ENCODE results near the gene SRRM4.

SRRM4 gene

GRCh38 chr12:119122047-119122446 lies 140.7 kb downstream of the SRRM4 start:
- no peak for DNase-seq (ENCODE audit: low read depth)

- DNase-seq (ENCODE audit: low read depth): no peak
Measured at GRCh38 chr12:119122751-119123150, 141.4 kb downstream of the SRRM4 start.

DNA sequence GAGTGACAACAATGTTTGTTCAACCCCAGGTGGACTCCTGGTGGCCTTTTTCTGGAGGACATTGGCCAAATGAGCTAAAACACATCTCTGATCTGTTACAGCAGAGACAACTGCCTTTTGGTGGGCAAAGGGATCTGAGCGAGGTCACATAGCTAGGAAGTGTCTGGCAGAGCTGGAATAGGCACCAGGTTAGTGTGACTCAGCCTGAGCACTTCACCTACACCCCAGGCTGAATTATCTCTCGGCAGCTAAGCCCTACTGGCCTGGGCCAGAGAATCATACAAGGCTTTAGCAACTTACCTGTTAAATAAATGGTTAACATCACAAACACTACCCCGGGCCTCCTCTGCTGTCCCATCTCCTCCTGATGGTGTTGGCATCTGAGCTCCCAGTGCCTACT lies 147.2 kb downstream of the SRRM4 start:
- no peak for DNase-seq (ENCODE audit: low read depth)

DNA sequence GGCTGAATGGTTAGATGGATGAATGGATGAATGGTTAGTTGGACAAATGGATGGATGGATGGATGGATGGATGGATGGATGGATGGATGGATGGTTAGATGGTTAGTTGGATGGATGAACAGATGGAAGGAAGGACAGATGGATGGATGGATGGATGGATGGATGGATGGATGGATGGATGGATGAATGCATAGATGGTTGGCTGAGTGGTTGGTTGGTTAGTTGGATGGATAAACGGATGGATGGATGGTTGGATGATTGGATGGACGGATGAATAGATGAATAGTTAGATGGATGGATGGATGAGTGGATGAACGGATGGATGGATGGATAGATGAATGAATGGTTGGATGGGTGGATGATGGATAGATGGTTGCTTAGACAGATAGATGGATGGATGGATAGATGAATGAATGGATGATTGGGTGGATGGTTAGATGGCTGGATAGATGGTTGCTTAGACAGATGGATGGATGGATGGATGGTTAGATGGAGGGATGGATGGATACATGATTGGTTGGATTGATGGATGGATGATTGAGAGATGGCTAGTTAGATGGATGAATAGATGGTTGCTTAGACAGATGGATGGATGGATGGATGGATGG lies 148.6 kb downstream of the SRRM4 start:
- DNase-seq (ENCODE audit: low read depth): no peak

- DNase-seq (ENCODE audit: low read depth): no peak
Measured at GRCh38 chr12:119130523-119130922, 149.2 kb downstream of the SRRM4 start.

- DNase-seq (ENCODE audit: low read depth): no peak
Measured at GRCh38 chr12:119134284-119135072, 153.1 kb downstream of the SRRM4 start.

DNA sequence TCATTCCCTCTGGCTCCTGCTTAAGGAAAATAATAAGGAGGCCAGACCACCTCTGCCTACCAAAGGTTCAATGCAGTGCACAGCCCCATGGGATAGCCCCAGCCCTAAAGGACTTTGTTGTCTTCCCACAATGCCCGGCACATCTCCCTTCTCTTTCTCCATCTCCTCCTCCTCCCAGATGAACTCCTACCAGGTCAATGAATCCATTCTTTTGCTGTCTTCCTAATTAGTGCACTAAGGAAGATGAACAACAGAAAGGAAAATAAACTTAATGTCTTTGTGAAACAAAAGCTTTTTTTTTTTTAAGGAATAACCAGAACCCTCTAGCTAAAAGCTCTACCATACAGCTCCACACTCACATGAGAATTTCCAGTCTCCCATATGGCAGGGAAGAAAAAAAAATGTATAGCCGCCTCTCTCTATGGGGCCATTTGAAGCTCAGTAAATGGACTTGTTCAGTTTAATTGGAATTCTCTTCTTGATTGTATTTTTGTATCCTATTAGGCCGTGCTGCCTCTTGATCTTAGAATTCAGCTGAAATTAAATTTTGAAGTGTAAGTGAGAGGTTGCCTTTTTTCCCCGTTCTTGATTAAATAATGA lies 155.6 kb downstream of the SRRM4 start:
- DNase-seq (ENCODE audit: low read depth): no peak

GRCh38 chr12:119139448-119139847 lies 158.1 kb downstream of the SRRM4 start:
- no peak for DNase-seq (ENCODE audit: low read depth)

- DNase-seq (ENCODE audit: low read depth): no peak
Measured at GRCh38 chr12:119145367-119145766, 164.0 kb downstream of the SRRM4 start.

GRCh38 chr12:119147847-119148448 lies 166.6 kb downstream of the SRRM4 start:
- no peak for DNase-seq (ENCODE audit: low read depth)

GRCh38 chr12:119149270-119149669 lies 167.9 kb downstream of the SRRM4 start:
- DNase-seq (ENCODE audit: low read depth): no peak

GRCh38 chr12:119151445-119152026 lies 170.2 kb downstream of the SRRM4 start:
- no peak for DNase-seq (ENCODE audit: low read depth)

GRCh38 chr12:119153477-119154434 lies 172.4 kb downstream of the SRRM4 start:
- peak; percentile 5 for DNase-seq (ENCODE audit: low read depth)

GRCh38 chr12:119154435-119154818 lies 173.1 kb downstream of the SRRM4 start:
- DNase-seq (ENCODE audit: low read depth): peak; percentile 5

- no peak for DNase-seq (ENCODE audit: low read depth)
Measured at GRCh38 chr12:119156401-119157044, 175.2 kb downstream of the SRRM4 start.

GRCh38 chr12:119157528-119157927 lies 176.2 kb downstream of the SRRM4 start:
- no peak for DNase-seq (ENCODE audit: low read depth)

DNA sequence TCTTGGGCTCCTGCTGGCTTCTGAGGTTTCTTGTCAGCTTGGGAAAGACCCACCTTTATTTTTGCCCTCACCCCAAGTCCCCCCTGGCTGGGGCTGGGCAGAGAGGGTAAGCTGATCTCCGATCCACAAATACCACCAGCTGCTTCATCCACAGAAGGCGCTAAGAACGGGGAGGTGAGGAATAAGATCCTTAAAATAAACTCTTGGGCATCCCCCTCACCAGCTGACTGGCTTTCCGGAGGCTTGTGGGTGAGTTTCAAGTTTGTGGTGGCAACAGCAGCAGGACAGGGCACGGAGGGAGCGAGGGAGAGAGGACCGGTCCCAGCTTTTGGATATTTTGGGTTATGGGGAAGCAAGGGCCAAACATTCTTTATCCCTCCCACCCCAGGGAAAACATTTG lies 176.6 kb downstream of the SRRM4 start:
- DNase-seq (ENCODE audit: low read depth): no peak

DNA sequence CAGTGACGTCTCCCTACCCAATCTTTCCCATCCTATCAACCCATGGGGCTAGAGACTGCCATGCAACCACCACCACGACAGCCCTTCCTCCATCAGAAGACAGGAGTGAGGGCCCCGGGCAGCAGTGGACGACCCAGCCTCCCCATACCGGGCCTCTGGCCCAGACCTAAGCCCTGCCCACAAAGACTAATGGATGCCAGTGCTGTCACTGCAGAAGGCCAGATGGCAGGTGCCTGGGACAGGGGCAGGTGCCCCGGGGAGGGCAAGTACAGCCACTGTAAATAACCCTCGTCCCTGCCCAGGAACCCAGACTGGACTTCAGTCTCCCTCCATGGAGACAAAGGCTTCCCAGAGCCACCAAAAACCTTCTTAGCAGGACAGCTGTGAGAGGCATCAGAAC lies 177.1 kb downstream of the SRRM4 start:
- no peak for DNase-seq (ENCODE audit: low read depth)

DNA sequence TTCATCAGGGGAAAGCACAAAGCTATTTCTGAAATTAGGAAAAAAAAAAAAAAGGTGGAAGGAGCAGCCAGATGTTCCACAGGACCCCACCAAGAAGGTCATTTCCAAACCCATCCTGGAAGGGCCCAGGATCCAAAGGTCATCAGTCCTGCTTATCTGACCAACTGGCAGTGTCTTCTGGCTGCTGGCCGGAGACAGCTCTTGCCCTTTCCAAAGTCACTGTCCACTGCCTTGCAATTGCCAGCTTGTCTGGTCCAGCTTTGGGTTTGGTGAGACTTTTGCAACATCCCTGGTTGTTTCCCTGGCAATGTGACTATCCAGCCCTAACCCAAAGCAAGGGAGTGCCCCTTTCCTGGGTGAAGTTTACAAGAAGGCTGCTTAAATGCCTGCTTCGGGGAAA lies 178.5 kb downstream of the SRRM4 start:
- no peak for DNase-seq (ENCODE audit: low read depth)

- DNase-seq (ENCODE audit: low read depth): no peak
Measured at GRCh38 chr12:119167902-119168301, 186.6 kb downstream of the SRRM4 start.

DNA sequence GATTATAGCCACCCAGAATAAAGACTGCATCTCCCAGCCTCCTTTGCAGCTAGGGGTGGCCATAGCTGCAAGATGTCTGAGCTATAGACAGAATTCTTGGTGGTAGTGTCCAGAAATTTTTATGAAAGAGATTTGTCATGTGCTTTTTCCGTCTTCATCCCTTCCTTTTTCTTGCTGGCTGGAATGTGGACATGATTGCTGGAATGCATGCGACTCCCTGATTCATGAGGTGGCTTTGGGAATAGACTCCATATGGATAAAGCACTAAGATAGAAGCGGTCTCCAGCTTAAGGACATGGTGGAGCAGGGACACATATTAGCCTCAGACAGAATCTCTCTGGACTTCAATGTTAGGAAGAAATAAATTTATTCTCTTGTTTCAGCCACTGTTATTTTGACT lies 187.4 kb downstream of the SRRM4 start:
- DNase-seq (ENCODE audit: low read depth): no peak

All from ELR (cell line).